GM06990 (cell line): Measurements from ENCODE around the gene TBL1X.

Source experiments
- DNase-seq: peaks from one replicate; pipeline ENCODE4 v3.0.0-alpha.2; 2011; ENCODE audit not compliant: insufficient read length; ENCODE audit errors: extremely low read depth
- H3K27me3 ChIP-seq: replicated peaks from 2 replicates; pipeline ENCODE4 v1.6.0; 2011; ENCODE audit warnings: low read length; ENCODE audit not compliant: control insufficient read depth, insufficient read depth
- H3K36me3 ChIP-seq: 2 replicates; pipeline ENCODE4 v1.5.1; 2011; ENCODE audit warnings: low read length; ENCODE audit not compliant: control insufficient read depth, insufficient read depth
- H3K4me3 ChIP-seq: replicated peaks from 2 replicates; pipeline ENCODE4 v1.5.1; 2011; ENCODE audit warnings: low read depth, mild to moderate bottlenecking, control low read depth, low read length
- CTCF ChIP-seq: IDR thresholded peaks from 2 replicates; pipeline ENCODE4 v1.5.1; 2011; ENCODE audit warnings: low read length, control low read depth, mild to moderate bottlenecking, inconsistent platforms; ENCODE audit not compliant: insufficient read depth, poor library complexity, severe bottlenecking

TBL1X gene

DNA sequence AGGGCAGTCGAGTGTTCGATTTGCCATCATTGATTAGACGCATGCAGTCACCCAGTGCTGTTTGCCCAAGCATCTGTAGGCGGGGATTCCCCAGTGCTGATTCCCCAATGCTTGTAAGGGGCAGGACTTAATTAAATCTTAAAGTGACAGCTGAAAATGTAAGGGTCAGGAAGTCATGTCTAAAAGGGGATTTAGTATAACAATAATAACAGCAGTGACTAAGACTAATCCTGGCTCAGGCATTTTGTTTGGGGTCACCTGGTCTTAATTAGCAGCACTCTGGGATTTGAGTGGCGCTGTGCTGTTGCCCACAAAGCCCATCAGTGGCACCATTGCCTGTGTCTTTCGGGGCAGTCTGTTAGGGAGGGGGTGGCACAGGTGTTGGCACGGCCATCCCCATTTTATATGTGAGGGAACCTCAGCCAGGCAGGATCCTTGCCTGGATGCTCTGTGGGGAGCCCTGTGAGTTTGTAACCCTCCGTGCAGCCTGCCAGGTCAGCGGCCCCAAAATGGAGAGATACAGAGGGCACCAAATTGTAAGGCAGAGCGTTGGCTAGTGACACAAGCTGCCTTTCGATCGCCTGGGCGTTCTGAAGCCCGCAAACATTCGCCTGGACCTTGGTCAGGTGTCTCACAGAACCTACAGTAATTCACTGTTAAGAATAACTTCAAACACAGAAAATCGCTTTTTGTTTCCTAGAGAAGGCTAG, 146.7 kb downstream of the TBL1X start:
- no peak for DNase-seq
- Histone ChIP-seq H3K27me3 (no peaks in the 10 kb centered on the region), H3K36me3 (no peaks in the 10 kb centered on the region), H3K4me3 (no peak overlapping the region)
- TF ChIP-seq CTCF = no peak

DNA sequence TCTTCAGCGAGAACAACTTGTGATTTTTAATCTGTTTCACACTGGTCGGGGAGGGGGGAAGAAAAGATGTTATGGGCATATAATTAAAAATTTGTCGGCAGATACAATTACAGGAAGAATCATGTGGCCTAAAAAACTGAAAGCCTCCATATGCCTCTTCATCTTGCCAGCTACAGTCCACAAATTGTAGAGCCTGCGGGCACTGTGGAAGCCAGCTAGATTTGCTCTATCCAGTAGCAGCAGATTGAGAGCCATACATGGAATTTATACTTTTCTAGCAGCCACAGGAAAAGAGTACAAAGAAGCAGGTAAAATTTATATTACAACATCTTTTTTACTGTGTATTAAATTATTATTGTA, 147.3 kb downstream of the TBL1X start:
- TF ChIP-seq CTCF = no peak
- Histone ChIP-seq H3K27me3 (no peaks in the 10 kb centered on the region), H3K4me3 (no peak overlapping the region), H3K36me3 (no peaks in the 10 kb centered on the region)
- DNase-seq = no peak

- DNase-seq = no peak
- H3K4me3 ChIP-seq = no peak overlapping the region
- no peak for TF ChIP-seq CTCF
- H3K27me3 ChIP-seq = no peaks in the 10 kb centered on the region
- H3K36me3 ChIP-seq = no peaks in the 10 kb centered on the region
Measured at GRCh38 chrX:9614016-9614415, 149.2 kb downstream of the TBL1X start.

- Histone ChIP-seq H3K36me3 (no peaks in the 10 kb centered on the region), H3K27me3 (no peaks in the 10 kb centered on the region), H3K4me3 (no peak overlapping the region)
- no peak for TF ChIP-seq CTCF
- no peak for DNase-seq
Measured at GRCh38 chrX:9619133-9619532, 154.3 kb downstream of the TBL1X start.

GRCh38 chrX:9619581-9619980, 154.7 kb downstream of the TBL1X start:
- Histone ChIP-seq H3K4me3 (no peak overlapping the region), H3K36me3 (no peaks in the 10 kb centered on the region), H3K27me3 (no peaks in the 10 kb centered on the region)
- no peak for TF ChIP-seq CTCF
- DNase-seq = no peak

DNA sequence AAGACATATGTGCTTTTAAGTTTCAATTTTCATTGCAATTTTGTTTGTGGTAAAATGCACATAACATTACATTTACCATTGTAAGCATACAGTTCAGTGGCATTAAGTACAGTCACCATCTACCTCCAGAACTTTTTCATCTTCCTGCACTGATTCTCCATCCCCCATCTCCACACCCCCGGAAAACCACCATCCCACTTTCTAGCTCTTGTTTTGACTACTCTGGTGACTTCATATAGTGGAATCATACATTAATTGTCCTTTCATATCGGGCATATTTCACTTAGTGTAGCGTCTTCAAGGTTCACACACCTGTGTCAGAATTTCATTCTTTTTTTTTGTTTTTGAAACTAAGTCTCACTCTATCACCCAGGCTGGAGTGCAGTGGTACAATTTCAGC, 157.3 kb downstream of the TBL1X start:
- DNase-seq = no peak
- TF ChIP-seq CTCF = no peak
- Histone ChIP-seq H3K27me3 (no peaks in the 10 kb centered on the region), H3K36me3 (no peaks in the 10 kb centered on the region), H3K4me3 (no peak overlapping the region)
